ENCODE results near the gene SAMMSON.

The SAMMSON gene

GRCh38 chr3:69999140-70000027 is at the start of gene SAMMSON:
TSS of gene SAMMSON (plus strand) at chr3:69999733.
- no peak for DNase-seq (ENCODE audit: low spot score)

- DNase-seq (ENCODE audit: low spot score): no peak
Measured at GRCh38 chr3:69951616-69952015, 47.9 kb upstream of the SAMMSON start.

- DNase-seq (ENCODE audit: low spot score): no peak
Measured at GRCh38 chr3:69959581-69959980, 40.0 kb upstream of the SAMMSON start.

GRCh38 chr3:69961706-69962439 is 37.7 kb upstream of the SAMMSON start:
- DNase-seq (ENCODE audit: low spot score): no peak

- DNase-seq (ENCODE audit: low spot score): no peak
Measured at GRCh38 chr3:69963643-69964042, 35.9 kb upstream of the SAMMSON start.

- no peak for DNase-seq (ENCODE audit: low spot score)
Measured at GRCh38 chr3:69967156-69967555, 32.4 kb upstream of the SAMMSON start.

- DNase-seq (ENCODE audit: low spot score): no peak
Measured at GRCh38 chr3:69970827-69971226, 28.7 kb upstream of the SAMMSON start.

GRCh38 chr3:69972672-69973071 is 26.9 kb upstream of the SAMMSON start:
- no peak for DNase-seq (ENCODE audit: low spot score)

GRCh38 chr3:69976021-69976420 is 23.5 kb upstream of the SAMMSON start:
- no peak for DNase-seq (ENCODE audit: low spot score)

GRCh38 chr3:69983546-69984265 is 15.8 kb upstream of the SAMMSON start:
- DNase-seq (ENCODE audit: low spot score): no peak

- no peak for DNase-seq (ENCODE audit: low spot score)
Measured at GRCh38 chr3:69985266-69985665, 14.3 kb upstream of the SAMMSON start.

- no peak for DNase-seq (ENCODE audit: low spot score)
Measured at GRCh38 chr3:69986419-69986818, 13.1 kb upstream of the SAMMSON start.

GRCh38 chr3:69987833-69988232 is 11.7 kb upstream of the SAMMSON start:
- no peak for DNase-seq (ENCODE audit: low spot score)

GRCh38 chr3:69993757-69994156 is 5.8 kb upstream of the SAMMSON start:
- no peak for DNase-seq (ENCODE audit: low spot score)

- no peak for DNase-seq (ENCODE audit: low spot score)
Measured at GRCh38 chr3:69994919-69995318, 4.6 kb upstream of the SAMMSON start.

- DNase-seq (ENCODE audit: low spot score): no peak
Measured at GRCh38 chr3:69997631-69998307, 1.8 kb upstream of the SAMMSON start.

GRCh38 chr3:69998759-69999139 is 784 bp upstream of the SAMMSON start:
- no peak for DNase-seq (ENCODE audit: low spot score)

- no peak for DNase-seq (ENCODE audit: low spot score)
Measured at GRCh38 chr3:70000028-70000410, 486 bp downstream of the SAMMSON start.

GRCh38 chr3:70000563-70001081 is 1.1 kb downstream of the SAMMSON start:
- no peak for DNase-seq (ENCODE audit: low spot score)

GRCh38 chr3:70003119-70003518 is 3.6 kb downstream of the SAMMSON start:
- DNase-seq (ENCODE audit: low spot score): no peak

- no peak for DNase-seq (ENCODE audit: low spot score)
Measured at GRCh38 chr3:70006089-70006488, 6.6 kb downstream of the SAMMSON start.

GRCh38 chr3:70010346-70010745 is 10.8 kb downstream of the SAMMSON start:
- no peak for DNase-seq (ENCODE audit: low spot score)

Data from AG08395 (cell line).